Pons (tissue), 1 donor: ENCODE measurements around the gene POLRMT.

Experiments
- DNase-seq: peaks from one replicate; pipeline ENCODE4 v3.0.0-alpha.2; 2016; ENCODE audit warnings: low spot score

The POLRMT gene

DNA sequence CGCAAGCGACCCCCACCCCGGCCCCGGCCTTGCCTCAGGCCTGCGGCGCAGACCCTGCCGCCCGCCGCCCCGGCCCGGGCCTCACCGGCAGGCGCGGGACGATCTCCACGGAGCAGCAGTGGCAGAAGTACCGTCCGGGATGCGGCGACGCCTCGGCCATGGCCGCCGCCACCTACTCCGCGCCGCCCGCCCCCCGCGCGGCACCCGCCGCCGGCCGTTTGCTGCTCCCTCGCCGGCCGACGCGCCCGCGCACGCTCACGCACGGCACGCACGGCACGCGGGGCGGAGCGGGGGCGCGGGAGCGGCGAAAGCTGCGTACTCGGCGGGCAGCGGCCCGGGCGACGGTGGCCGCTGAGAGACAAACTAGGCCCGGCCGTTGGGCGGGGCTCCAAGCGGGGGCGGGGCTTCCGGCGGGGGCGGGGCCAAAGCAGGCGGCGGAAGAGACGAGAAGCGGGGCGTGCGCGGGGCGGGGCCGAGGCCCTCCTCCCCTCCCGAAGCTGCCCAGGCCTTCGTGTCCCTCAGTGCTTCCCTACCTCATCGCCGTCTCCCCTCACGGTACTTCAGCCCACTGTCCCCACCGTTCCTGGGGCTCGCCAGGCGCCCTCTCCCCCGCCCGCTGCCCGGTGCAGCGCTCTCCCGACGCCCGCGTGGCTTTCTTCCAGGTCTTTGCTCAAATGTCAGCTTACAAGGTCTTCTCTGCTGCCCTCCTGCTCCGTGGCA lies 29.8 kb upstream of the POLRMT start, which contains the start of gene RNF126:
TSS of gene RNF126 (minus strand) at position 253 of the 720 bp plus-strand sequence. CDS start at position 160, 93 bp downstream.
- DNase-seq: peak; percentile 82

DNA sequence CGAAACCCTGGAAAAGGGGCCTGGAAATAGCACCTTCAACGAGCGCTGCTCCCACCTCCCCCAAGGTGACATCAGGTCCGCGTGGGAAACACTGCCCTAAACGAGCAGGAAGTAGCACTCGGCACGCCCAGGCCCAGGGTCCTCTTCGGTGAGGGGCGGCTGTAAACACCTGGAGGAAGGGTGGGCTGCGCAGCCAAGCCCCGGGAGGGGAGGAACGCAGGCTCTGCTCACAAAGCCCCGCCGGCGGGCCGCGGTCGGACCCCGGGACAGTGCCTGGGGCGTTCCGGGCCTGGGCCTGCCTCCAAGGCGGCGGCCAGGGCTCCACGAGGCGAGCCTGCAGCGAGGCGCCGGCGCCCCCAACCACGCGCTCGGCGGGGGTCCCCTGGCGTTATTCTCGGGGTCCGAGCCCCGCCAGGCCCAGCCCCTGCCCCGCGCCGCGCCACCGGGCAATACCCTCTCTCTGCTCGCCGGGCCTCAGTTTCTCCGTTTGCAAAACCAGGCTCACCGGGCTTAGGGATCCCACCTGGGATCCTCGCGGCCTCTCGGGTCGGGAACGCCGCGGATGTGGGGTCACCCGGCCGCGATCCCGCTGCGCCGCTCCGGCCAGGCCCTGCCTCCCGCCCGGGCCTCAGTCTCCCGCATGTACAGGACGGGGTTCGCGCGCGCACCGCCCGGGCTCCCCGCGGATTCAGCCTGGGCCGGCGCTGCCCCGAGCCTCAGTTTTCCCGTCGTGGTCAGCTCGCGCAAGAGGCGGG lies 29.0 kb upstream of the POLRMT start:
- DNase-seq: no peak

DNA sequence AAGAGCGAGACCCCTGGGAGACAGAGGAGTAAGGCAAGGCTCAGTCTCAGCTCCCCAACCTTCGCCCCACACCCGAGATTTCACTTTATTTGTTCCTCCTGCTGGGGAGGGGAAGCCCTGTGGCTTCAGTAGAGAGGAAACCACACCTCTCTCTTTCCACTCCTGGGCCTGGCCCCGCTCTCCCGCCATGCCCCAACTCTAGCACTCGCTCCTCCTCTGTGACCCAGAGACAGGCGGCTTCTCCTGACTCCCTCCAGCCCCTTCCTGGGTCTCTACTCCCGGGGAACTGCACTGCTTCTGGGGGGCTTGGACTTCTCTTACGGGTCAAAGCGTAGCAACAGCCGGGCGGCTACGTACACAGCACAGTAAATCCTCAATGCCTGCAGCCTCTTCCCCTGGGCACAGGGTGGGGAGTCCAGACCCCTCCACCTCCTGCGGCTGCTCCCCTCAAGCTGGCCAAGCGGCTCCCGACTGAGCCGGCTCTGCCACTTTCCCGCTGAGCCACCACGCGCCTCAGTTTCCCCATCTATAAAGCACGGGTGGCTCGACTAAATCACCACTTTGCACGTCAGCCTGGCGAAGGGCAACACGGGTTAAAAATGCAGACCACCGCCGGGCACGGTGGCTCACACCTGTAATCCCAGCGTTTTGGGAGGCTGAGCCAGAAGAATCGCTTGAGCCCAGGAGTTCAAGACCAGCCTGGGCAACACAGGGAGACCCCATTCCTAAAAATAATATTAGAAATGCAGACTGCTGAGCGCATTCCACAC lies 28.3 kb upstream of the POLRMT start:
- DNase-seq: no peak

- DNase-seq: no peak
These were observed 27.6 kb upstream of the POLRMT start for GRCh38 chr19:660793-661426.

DNA sequence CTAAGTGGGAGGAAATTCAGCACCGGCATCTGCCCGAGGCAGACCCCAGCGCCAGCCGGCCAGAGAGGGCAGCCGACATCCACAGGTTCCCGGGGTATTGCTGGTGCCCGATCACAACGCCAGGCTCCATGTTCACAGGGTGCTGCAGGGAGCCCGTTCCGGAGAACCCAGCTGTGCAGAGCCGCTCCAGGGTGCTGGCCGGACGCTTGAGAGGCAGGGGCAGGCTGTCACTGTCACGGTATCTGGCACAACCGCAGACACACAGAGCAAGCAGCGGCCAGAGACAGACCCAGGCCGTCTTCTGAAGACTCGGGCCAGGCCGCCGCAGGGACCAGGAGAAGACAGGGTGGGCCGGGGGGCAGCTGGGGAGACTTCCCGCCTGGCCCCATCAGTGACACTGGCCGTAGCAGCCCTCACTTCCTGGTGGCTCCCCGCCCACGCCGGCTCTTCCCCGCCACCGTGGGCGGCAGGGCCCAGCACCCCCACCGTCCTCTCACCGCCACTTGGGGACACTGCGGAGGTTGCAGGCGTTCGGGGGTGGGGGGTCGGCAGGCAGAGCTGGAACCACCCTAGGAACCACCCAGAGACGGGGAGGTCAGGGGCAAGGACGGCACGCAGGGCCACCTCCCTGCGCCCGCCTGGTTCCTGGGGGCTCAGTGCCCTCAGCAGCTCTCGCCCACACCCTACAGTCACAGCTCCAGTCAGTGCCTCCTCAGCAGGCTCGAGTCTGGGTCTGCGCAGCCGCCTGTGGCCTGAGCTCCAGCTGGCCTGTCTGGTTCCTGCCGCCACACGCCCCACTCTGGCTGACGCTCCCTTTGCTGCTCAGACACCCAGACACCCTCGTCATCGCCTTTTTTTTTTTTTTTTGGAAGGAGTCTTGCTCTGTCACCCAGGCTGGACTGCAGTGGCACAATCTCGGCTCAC lies 25.8 kb upstream of the POLRMT start:
- DNase-seq: no peak

GRCh38 chr19:658059-658839 lies 24.9 kb upstream of the POLRMT start:
- DNase-seq: no peak

DNA sequence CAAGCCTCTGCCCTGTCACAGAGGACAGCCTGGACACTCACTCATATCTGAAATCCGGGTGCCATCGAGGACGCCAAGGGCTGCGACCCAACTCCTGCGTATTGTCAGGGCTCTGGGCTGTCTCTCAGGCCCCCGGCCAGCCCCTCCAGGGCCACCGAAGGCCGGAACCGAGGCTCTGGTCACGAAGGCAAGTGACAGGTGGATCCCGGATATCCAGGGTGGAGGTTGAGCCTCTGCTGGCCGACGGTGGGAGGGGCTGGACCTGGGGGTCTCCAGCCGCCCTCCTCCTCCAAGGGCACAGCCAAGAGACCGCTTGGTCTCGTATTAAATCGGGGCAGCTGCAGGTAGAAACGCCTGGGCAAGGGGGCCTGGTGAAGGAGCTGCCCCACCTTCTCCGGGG lies 24.3 kb upstream of the POLRMT start:
- DNase-seq: no peak

- no peak for DNase-seq
These were observed 23.6 kb upstream of the POLRMT start for GRCh38 chr19:656751-657559.

DNA sequence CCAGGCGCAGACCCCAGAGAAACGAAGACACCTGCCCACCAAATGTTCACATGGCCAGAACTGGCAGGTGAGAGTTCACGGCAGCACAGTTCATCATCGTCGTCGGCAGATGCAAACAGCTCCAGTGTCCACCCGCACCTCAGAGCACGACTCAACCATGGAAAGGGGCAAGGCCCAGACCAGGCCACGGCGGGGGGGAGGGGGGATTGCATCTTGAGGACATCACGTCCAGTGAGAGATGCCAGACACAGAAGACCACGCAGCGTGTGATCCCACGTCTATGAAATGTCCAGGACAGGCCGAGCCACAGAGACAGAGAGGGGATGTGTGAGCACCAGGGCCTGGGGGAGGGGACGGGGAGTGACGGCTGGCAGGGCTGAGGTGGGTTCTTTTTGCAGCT lies 22.4 kb upstream of the POLRMT start:
- no peak for DNase-seq

- no peak for DNase-seq
These were observed 20.1 kb upstream of the POLRMT start for GRCh38 chr19:653425-653824.

DNA sequence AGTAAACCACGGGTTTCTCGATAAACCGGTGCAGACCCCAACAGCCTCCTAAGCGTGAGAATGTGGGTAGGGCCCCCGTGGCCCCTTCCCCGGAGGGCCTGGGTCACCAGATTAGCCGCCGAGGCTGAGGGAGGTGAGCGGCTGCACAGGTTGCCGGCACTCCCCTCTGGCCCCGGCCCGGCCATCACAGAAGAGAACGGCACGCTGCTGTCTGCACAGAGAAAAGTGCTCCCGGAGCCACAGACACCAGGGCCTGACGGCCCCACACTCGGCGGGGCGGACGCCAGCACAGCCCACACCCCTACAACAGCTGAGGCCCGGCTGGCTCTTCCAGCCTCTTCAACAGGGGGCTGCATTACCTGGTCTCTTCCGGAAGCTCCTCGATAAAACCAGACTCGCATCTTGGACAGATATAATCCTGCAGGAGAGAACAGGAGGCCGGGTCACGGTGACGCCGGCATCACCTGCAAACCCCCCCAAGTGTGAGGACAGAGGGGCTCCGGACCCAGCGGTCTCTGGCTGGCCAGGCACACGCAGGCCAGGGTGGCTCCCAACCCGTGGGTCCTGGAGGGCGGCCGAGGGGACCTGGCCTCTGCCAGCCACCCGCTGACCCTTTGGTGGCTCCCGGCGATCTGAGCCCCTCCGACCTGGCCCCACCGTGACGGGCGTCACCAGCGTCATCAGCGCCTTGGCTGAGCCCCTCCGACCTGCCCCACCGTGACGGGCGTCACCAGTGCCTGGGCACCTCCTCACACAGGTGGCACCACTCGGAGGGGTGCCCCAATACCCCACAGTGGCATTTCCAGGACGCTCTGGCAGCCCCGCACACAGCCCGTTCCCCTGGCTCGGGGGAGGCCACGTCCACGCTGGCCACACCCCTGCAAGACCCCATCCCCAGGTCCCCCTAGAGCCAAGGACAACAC lies 19.4 kb upstream of the POLRMT start:
- no peak for DNase-seq

DNA sequence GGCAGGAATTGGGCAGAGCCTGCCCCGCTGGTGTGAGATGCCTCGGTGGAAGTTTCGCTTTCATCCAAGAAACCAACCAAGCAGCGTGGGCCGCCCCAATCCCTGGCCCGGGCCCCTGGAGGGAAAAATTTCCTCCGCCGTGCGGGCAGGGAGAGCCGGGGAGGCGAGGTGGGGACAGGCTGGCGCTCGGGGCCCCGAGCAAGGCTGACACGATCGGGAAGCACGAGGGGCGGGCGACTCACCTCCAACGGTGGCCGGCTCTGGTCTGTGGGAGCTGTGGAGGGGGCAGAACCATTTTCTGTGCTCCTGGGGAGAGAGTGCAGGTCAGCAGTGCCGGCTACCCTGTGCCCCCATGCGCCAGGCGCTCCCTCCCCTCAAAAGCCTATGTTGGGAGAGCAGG lies 18.7 kb upstream of the POLRMT start:
- DNase-seq: no peak

GRCh38 chr19:651114-651818 lies 17.9 kb upstream of the POLRMT start:
- DNase-seq: no peak

DNA sequence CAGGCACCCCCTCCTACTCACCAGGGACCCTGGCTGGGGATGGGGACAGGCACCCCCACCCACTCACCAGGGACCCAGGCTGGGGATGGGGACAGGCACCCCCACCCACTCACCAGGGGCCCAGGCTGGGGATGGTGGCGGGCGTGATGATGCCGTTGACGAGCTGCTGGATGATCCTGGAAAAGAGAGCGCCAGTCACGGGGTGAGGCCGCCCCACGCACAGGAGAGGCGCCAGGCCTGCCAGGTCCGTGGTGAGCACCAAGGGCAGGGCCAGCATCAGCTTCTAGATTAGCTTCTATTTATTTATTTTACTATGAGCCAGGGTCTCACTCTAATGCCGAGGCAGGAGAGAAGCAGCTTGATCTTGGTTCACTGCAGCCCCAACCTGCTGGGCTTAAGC lies 16.8 kb upstream of the POLRMT start:
- DNase-seq: no peak

DNA sequence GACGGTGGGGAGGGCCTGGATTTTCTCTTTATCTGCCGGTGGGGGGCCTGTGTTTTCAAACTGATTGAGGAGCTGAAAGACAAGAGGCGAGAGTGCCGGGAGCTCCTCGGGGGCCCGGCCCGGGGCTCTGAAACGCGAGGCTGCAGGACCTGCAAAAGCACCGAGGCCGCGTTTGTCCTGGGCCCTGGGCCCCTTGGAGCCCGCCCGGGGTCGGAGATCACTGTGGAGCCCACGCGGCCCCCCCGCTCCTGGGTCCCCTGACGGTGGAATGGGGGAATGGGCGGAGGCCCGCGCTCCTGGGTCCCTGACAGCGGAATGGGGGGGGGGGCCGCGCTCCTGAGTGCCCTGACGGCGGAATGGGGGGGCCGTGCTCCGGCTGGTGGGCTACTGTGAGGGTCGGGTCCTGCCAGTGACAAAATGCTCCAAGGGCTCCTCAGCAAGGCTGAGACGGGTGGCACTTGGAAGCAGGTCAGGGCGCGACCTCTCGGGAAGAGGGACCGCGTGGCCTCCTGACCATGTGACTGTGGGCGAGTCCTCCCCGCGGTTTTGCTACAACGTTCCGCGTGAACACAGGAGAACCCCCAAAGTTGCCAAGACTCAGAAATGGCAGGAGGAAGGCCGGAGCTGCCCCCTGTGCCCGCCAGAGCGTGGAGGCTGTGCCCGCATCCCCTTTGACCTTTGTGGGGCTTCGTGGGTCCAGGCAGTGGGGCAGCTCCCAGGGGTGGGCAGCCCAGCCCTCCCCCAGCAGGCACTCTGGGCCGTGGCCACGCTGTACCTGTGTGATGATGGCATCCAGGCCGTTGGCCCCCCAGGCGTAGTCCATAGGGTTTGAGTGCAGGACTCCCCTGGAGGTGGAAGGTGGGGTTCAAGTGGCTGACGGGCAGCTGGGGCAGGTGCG lies 15.8 kb upstream of the POLRMT start:
- no peak for DNase-seq

DNA sequence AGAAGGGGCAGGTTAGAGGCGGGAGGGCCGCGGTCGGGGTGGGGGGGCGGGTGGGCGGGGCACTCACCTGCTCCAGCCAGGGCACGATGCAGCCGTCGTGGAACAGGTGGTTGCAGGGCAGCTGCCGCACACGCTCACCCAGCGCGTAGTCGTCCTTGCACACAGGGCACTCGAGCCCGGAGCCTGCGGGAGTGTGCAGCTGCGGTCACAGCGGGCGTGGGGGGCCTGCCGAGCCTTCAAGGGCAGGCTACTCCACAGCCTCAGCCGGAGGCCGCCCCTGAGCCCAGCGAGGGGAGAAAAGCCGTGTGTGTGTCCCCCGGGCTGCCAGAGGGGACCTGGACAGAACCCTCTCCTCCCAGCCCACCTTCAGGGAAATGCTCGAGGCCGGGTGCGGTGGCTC lies 15.0 kb upstream of the POLRMT start:
- no peak for DNase-seq
